HepG2 (cell line): ENCODE data around the gene EEPD1. TPM values are rescaled to one million over a fixed set of nuclear protein-coding genes. Genes with fewer than 3 reads are reported as not detected.
A peak's percentile ranks its signal among the peaks of the same experiment; 100 is the strongest.

ENCODE experiments used
- BCL6 ChIP-seq: IDR thresholded peaks from 2 replicates; pipeline ENCODE4 v1.6.1; 2016; ENCODE audit warnings: missing genetic modification reagents, missing compliant biosample characterization
- CAMTA2 ChIP-seq: sonication (generic); formaldehyde crosslinking; IDR thresholded peaks from 2 replicates; pipeline ENCODE4 v1.4.0; 2020; ENCODE audit warnings: mild to moderate bottlenecking, missing genetic modification reagents, borderline replicate concordance
- HIVEP1 ChIP-seq: sonication (generic); formaldehyde crosslinking; IDR thresholded peaks from 2 replicates; pipeline ENCODE4 v1.4.0; 2020; ENCODE audit warnings: mild to moderate bottlenecking, missing genetic modification reagents
- HMG20A ChIP-seq: IDR thresholded peaks from 2 replicates; pipeline ENCODE4 v1.6.1; 2016; ENCODE audit warnings: borderline replicate concordance
- KAT8 ChIP-seq: IDR thresholded peaks from 2 replicates; pipeline ENCODE4 v1.6.1; 2016; ENCODE audit warnings: missing genetic modification reagents, missing compliant biosample characterization
- NONO ChIP-seq, 2 experiments: fragments of 450-650 bp in 1 of 2; sonication (generic) in 1 of 2; formaldehyde crosslinking in 1 of 2; IDR thresholded peaks in 1 of 2; conservative IDR thresholded peaks in 1 of 2; 2 replicates each; pipeline versions ENCODE4 v1.6.1 to v1.8.0; 2017 to 2022; ENCODE audit warnings: mild to moderate bottlenecking in 1 of 2, missing genetic modification reagents in 1 of 2, moderate library complexity in 1 of 2
- REPIN1 ChIP-seq: sonication (generic); formaldehyde crosslinking; IDR thresholded peaks from 2 replicates; pipeline ENCODE4 v1.8.0; 2022; ENCODE audit warnings: missing genetic modification reagents, low read depth, mild to moderate bottlenecking, borderline replicate concordance
- RFX5 ChIP-seq: IDR thresholded peaks from 2 replicates; pipeline ENCODE4 v1.6.1; 2011; ENCODE audit warnings: low read depth, low read length, improper control_type of control experiment
- ZBTB7A ChIP-seq: sonication (generic); formaldehyde crosslinking; IDR thresholded peaks from 2 replicates; pipeline ENCODE4 v1.8.0; 2022; ENCODE audit warnings: mild to moderate bottlenecking, missing genetic modification reagents
- ZKSCAN8 ChIP-seq: IDR thresholded peaks from 2 replicates; pipeline ENCODE4 v1.6.1; 2016; ENCODE audit warnings: borderline replicate concordance, missing genetic modification reagents, missing compliant biosample characterization
- ZMYM3 ChIP-seq: sonication (generic); formaldehyde crosslinking; IDR thresholded peaks from 2 replicates; pipeline ENCODE4 v1.5.1; 2020; ENCODE audit warnings: mild to moderate bottlenecking, missing genetic modification reagents
- ZNF232 ChIP-seq: sonication (generic); formaldehyde crosslinking; IDR thresholded peaks from 2 replicates; pipeline ENCODE4 v1.4.0; 2020; ENCODE audit warnings: missing genetic modification reagents, borderline replicate concordance
- ZNF260 ChIP-seq: sonication (generic); formaldehyde crosslinking; IDR thresholded peaks from 2 replicates; pipeline ENCODE4 v1.4.0; 2020; ENCODE audit warnings: missing genetic modification reagents, low read depth, mild to moderate bottlenecking, borderline replicate concordance
- ZNF629 ChIP-seq: sonication (generic); formaldehyde crosslinking; conservative IDR thresholded peaks from 2 replicates; pipeline ENCODE4 v1.5.0; 2020; ENCODE audit warnings: missing genetic modification reagents
- polyA plus RNA-seq, 8 experiments: library from polyadenylated mRNA; depleted of rRNA in 3 of 8; stranded (reverse) in 7 of 8; unstranded in 1 of 8; fragments of >200 nt; fragmentation: Illumina TruSeq in 4 of 8; extraction: Trizol in 4 of 8; gene quantifications; 2 replicates each; pipeline versions ENCODE4 v1.2.1 to v1.2.3, GENCODE V29; 2011 to 2016; ENCODE audit warnings: low read depth in 4 of 8, missing spikeins in 1 of 8, mixed read lengths in 1 of 8; ENCODE audit not compliant: insufficient read depth in 1 of 8
- total RNA-seq, 5 experiments: library from RNA; depleted of rRNA; stranded (reverse); fragments of >200 nt; fragmentation: Illumina TruSeq; extraction: Trizol; gene quantifications; 2 replicates each; pipeline ENCODE4 v1.2.3, GENCODE V29; 2016; ENCODE audit warnings: low read depth in 1 of 5
- TF ChIP-seq, protein P1 (sequence below): sonication (generic); formaldehyde crosslinking; IDR thresholded peaks from 2 replicates; pipeline ENCODE4 v1.4.0; 2020; ENCODE audit warnings: mild to moderate bottlenecking, missing genetic modification reagents

Gene EEPD1
- total and polyA plus RNA-seq, 2 of the 13 experiments (the other 11 are each of a cell fraction or from before 2014, with no cell fraction given), result 10.1 to 16.4 TPM

DNA sequence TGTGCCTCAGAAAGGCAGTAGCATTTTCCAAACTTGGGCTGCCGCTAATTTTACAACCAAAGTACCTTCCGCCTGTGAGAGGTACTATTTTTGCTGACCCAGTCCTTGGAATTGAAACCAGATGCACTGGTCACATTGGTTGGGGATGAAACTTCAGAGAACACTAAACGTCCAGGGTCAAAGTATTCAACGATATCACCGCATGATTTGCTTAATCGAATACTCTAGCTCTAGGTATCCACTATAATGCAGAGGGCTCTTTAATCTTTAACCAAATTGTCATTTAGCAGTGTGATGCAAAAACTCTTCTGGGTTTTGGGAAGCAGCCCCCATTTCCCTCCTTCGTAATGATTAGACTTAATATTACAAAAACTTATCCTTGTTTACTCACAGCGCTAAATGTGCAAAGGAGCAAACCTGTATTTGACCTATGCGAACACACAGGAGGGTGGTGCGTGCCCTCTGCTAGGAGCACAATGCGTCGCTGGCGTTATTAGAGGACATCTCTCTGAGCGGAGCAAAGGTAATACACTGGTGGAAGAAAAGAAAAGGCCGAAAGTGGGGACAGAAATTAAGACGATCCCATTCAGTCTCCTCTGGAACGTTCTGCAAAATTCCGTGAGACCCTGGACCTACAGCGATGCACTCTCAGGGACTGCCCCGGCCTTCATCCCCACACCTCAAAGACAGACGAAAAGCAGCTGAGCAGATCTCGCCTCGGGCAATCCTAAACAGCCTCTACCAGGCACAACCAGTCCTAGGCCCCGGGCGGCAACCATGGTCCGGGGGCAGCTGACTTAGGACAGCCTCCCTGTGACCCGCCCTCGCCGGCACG is 916 bp upstream of the EEPD1 start (continued):
- TF ChIP-seq ZNF232 (CRISPR knock-in tag) (peak; percentile 75; the same call in 1 of the 2 replicates), CAMTA2 (CRISPR knock-in tag) (0 out of 2 replicates have a peak, but pooled peaks have one; percentile 37), REPIN1 (CRISPR knock-in tag) (0 out of 2 replicates have a peak, but pooled peaks have one; percentile 9), RFX5 (no peak), KAT8 (CRISPR knock-in tag) (no peak), ZMYM3 (CRISPR knock-in tag) (no peak), ZBTB7A (peak; percentile 23; the same call in 1 of the 2 replicates), ZKSCAN8 (CRISPR knock-in tag) (no peak), HIVEP1 (peak; percentile 16; the same call in 1 of the 2 replicates), NONO (IDR thresholded peaks at IDR 0.05) (no peak), NONO (CRISPR knock-in tag; conservative IDR thresholded peaks at IDR 0.05) (no peak), ZNF629 (CRISPR knock-in tag) (no peak), HMG20A (CRISPR knock-in tag) (no peak), ZNF260 (CRISPR knock-in tag) (no peak), BCL6 (CRISPR knock-in tag) (0 out of 2 replicates have a peak, but pooled peaks have one; percentile 22)
- TF ChIP-seq, protein P1, sequence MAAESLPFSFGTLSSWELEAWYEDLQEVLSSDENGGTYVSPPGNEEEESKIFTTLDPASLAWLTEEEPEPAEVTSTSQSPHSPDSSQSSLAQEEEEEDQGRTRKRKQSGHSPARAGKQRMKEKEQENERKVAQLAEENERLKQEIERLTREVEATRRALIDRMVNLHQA, result no peak
